HuH-7 (cell line): ENCODE data around the gene COL9A2.

ENCODE experiments used
- DNase-seq: peaks from one replicate; pipeline ENCODE4 v3.0.0; 2011; ENCODE audit warnings: low spot score

The COL9A2 gene

GRCh38 chr1:40257688-40258444, 59.2 kb downstream of the COL9A2 start, which contains the start of gene ZMPSTE24:
TSS of gene ZMPSTE24 (plus strand) at chr1:40258236. CDS start at chr1:40258272, 36 bp downstream.
- peak; percentile 84 for DNase-seq

- no peak for DNase-seq
Measured at GRCh38 chr1:40257313-40257687, 59.8 kb downstream of the COL9A2 start.

- no peak for DNase-seq
Measured at GRCh38 chr1:40256401-40257084, 60.5 kb downstream of the COL9A2 start.

- no peak for DNase-seq
Measured at GRCh38 chr1:40255231-40255630, 61.9 kb downstream of the COL9A2 start.

- DNase-seq, result no peak
Measured at GRCh38 chr1:40252601-40253000, 64.5 kb downstream of the COL9A2 start.

GRCh38 chr1:40251456-40251855, 65.6 kb downstream of the COL9A2 start:
- DNase-seq, result no peak
